Adrenal gland (tissue), 12 donors: ENCODE measurements around the gene LSM12. TPM values are rescaled to one million over a fixed set of nuclear protein-coding genes. Genes with fewer than 3 reads are reported as not detected.

Experiments
- DNase-seq, 7 donors: peaks; one replicate each; pipeline ENCODE4 v3.0.0-alpha.2; 2019 to 2020
- H3K27ac ChIP-seq, 5 donors: fragments of 200-600 bp; sonication (generic) in 4 of 5; 1 replicate in 3 of 5; 2 replicates in 2 of 5; pipeline versions ENCODE4 v1.5.1 to v1.8.0; 2016 to 2020; ENCODE audit warnings: mild to moderate bottlenecking in 1 of 5
- H3K27me3 ChIP-seq: fragments of 200-600 bp; 2 replicates; pipeline ENCODE4 v1.8.0; 2021
- H3K36me3 ChIP-seq, 2 donors: fragments of 200-600 bp; replicated peaks in 1 of 2; 1 replicate in 1 of 2; 2 replicates in 1 of 2; pipeline versions ENCODE4 v1.5.1 to v1.8.0; 2018 to 2022
- H3K4me1 ChIP-seq, 2 donors: fragments of 200-600 bp; replicated peaks in 1 of 2; 1 replicate in 1 of 2; 2 replicates in 1 of 2; pipeline versions ENCODE4 v1.5.1 to v1.8.0; 2018 to 2021
- H3K4me3 ChIP-seq, 4 donors: fragments of 200-600 bp; sonication (generic) in 3 of 4; one replicate each; pipeline ENCODE4 v1.5.1; 2016 to 2018
- H3K9me3 ChIP-seq, 3 donors: fragments of 200-600 bp; sonication (generic) in 1 of 3; replicated peaks in 1 of 3; 1 replicate in 2 of 3; 2 replicates in 1 of 3; pipeline versions ENCODE4 v1.5.1 to v1.8.0; 2016 to 2021
- CTCF ChIP-seq, 6 experiments: fragments of 450-650 bp in 4 of 6; fragments of 200-600 bp in 2 of 6; sonication (generic) in 1 of 6; IDR thresholded peaks; 1 replicate in 5 of 6; 2 replicates in 1 of 6; pipeline versions ENCODE4 v1.5.1 to v1.8.0; 2016 to 2021; ENCODE audit warnings: antibody characterized with exemption in 6 of 6, mild to moderate bottlenecking in 2 of 6, moderate library complexity in 1 of 6
- POLR2A ChIP-seq, 2 donors: fragments of 450-650 bp; IDR thresholded peaks; one replicate each; pipeline ENCODE4 v1.6.1; 2017; ENCODE audit warnings: antibody characterized with exemption in 2 of 2, mild to moderate bottlenecking in 2 of 2, moderate library complexity in 1 of 2
- WGBS, 4 donors: extraction: QIAGEN DNeasy Blood & Tissue Kit in 2 of 4; methylation state at CpG; one replicate each; pipeline versions ENCODE4 v1.1.5 to v1.1.7; 2013 to 2017; 5-methylcytosine and 5-hydroxymethylcytosine counted together
- intact Hi-C, 2 donors: fragments of 100-400 bp; cut with DNase I; formaldehyde crosslinking; loops; one replicate each; pipeline versions ENCODE4 v1.14.1 to v1.15.0; 2022 to 2023
- polyA plus RNA-seq, 3 donors: library from polyadenylated mRNA; stranded (reverse); fragments of 200-250 nt in 2 of 3; fragments of 350-450 nt in 1 of 3; fragmentation: Illumina TruSeq in 1 of 3; extraction: RNeasy Lipid Tissue Mini Kit (QIAGEN cat#74804) in 1 of 3; gene quantifications; one replicate each; pipeline ENCODE4 v1.2.3, GENCODE V29; 2013 to 2014
- total RNA-seq, 9 donors: library from RNA; depleted of rRNA in 4 of 9; stranded (reverse); fragments of >200 nt in 4 of 9; fragments of 120-200 nt in 1 of 9; fragmentation: NEBNext Ultra II Directional in 1 of 9; extraction: Animal tissue kit (Norgen Biotek cat#: 25700) in 1 of 9; gene quantifications; one replicate each; pipeline versions ENCODE4 v1.1.0 to v1.2.4, GENCODE V29; 2013 to 2023
- donor health status: healthy with polysubstance abuse.
- donor health status: Bipolar disorder and iron deficiency.
- donor health status: DM: yes; HTN: yes; CAD: no.
- donor health status: DM: no; HTN: no; CAD: no.
- donor health status: DM: no; HTN: no; CAD: no.
- donor health status: DM: yes; HTN: yes; CAD: no.

LSM12 gene
- total and polyA plus RNA-seq, 12 donors: 19.8 to 54.7 (median 37.3) TPM

- no peaks in the 10 kb centered on the region for H3K36me3 ChIP-seq
- intact Hi-C loops: no loop called here
- H3K4me1 ChIP-seq: peaks cover 12 to 25% of the 10 kb centered on the region in 2 donors
- H3K27ac ChIP-seq: no peak overlapping the region
- H3K27me3 ChIP-seq: peaks cover 20% of the 10 kb centered on the region
- 19 to 75% (median 65%) methylated on average over 3 to 9 of the region's 9 CpGs for WGBS, 4 donors
- TF ChIP-seq POLR2A (IDR thresholded peaks at IDR 0.05) (no peak), CTCF (IDR thresholded peaks at IDR 0.05) (no peak)
- no peak for DNase-seq
- H3K9me3 ChIP-seq: no peaks in the 10 kb centered on the region
- H3K4me3 ChIP-seq: no peak overlapping the region
Measured at GRCh38 chr17:44002141-44002848, 64.2 kb downstream of the LSM12 start.

- no peak overlapping the region for H3K4me3 ChIP-seq
- intact Hi-C loops: no loop called here
- H3K4me1 ChIP-seq: peaks cover 12 to 22% of the 10 kb centered on the region in 2 donors
- no peaks in the 10 kb centered on the region for H3K9me3 ChIP-seq
- DNase-seq: no peak
- TF ChIP-seq POLR2A (IDR thresholded peaks at IDR 0.05) (no peak), CTCF (IDR thresholded peaks at IDR 0.05) (no peak)
- 83 to 94% (median 89%) methylated on average over 1 to 2 of the region's 2 CpGs for WGBS, 4 donors
- no peaks in the 10 kb centered on the region for H3K36me3 ChIP-seq
- H3K27me3 ChIP-seq: peaks cover 20% of the 10 kb centered on the region
- H3K27ac ChIP-seq: no peak overlapping the region
Measured at GRCh38 chr17:44001461-44001920, 65.0 kb downstream of the LSM12 start.

- 64 to 70% (median 69%) methylated on average over 4 to 6 of the region's 6 CpGs for WGBS, 4 donors
- H3K4me3 ChIP-seq: no peak overlapping the region
- no peak overlapping the region for H3K27ac ChIP-seq
- H3K27me3 ChIP-seq: peaks cover 17% of the 10 kb centered on the region
- no peaks in the 10 kb centered on the region for H3K9me3 ChIP-seq
- no peaks in the 10 kb centered on the region for H3K36me3 ChIP-seq
- DNase-seq: no peak
- H3K4me1 ChIP-seq: peaks cover 7 to 17% of the 10 kb centered on the region in 2 donors
- intact Hi-C loops: no loop called here
- TF ChIP-seq POLR2A (IDR thresholded peaks at IDR 0.05): no peak
- TF ChIP-seq CTCF (IDR thresholded peaks at IDR 0.05): no peak
Measured at GRCh38 chr17:44000871-44001460, 65.5 kb downstream of the LSM12 start.

- H3K9me3 ChIP-seq: no peaks in the 10 kb centered on the region
- H3K4me1 ChIP-seq: peaks cover under 1 to 11% of the 10 kb centered on the region in 2 donors
- WGBS, 4 donors: 84 to 92% (median 87%) methylated on average over 12 of the region's 12 CpGs
- TF ChIP-seq POLR2A (IDR thresholded peaks at IDR 0.05): no peak
- no peak for TF ChIP-seq CTCF (IDR thresholded peaks at IDR 0.05)
- intact Hi-C loops: no loop called here
- no peaks in the 10 kb centered on the region for H3K36me3 ChIP-seq
- no peak overlapping the region for H3K27ac ChIP-seq
- no peak for DNase-seq
- peaks cover 10% of the 10 kb centered on the region for H3K27me3 ChIP-seq
- no peak overlapping the region for H3K4me3 ChIP-seq
Measured at GRCh38 chr17:44000141-44000860, 66.2 kb downstream of the LSM12 start.
